ENCODE results near the gene MYOG.

The MYOG gene

DNA sequence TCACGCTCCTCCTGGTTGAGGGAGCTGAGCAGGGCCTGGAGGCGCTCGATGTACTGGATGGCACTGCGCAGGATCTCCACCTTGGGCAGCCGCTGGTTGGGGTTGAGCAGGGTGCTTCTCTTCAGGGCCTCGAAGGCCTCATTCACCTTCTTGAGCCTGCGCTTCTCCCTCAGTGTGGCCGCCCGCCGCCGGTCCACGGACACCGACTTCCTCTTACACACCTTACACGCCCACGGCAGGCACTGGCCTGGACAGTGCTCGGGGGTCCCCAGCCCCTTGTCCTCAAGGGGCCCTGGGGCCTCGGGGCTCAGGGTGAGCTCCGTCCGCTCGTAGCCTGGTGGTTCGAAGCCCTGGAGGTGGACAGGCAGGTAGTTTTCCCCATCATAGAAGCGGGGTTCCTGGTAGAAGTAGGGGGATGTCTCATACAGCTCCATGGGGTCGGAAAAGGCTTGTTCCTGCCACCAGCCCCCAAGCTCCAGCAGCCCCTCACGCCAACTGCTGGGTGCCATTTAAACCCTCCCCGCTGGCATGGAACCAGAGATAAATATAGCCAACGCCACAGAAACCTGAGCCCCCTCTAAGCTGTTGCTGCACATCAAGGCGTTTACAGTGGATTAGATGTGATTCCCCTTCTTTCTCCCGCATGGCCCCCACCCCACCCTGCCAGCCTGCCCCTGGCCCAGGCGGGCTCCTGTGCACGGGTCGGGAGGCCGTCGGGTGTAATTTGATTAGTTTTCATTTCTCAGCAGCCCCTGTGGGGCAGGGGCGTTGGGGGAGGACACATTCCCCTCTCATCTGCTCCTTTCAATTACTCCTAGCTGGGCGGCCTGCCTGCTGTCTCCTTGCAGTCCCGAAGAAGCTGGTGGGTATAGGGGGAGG, at the start of gene MYOG:
Gene MYOG, minus strand, starts transcription at position 485 of the 879 bp plus-strand sequence. Its CDS starts 51 bp downstream, at position 434.
- no peak for DNase-seq

DNA sequence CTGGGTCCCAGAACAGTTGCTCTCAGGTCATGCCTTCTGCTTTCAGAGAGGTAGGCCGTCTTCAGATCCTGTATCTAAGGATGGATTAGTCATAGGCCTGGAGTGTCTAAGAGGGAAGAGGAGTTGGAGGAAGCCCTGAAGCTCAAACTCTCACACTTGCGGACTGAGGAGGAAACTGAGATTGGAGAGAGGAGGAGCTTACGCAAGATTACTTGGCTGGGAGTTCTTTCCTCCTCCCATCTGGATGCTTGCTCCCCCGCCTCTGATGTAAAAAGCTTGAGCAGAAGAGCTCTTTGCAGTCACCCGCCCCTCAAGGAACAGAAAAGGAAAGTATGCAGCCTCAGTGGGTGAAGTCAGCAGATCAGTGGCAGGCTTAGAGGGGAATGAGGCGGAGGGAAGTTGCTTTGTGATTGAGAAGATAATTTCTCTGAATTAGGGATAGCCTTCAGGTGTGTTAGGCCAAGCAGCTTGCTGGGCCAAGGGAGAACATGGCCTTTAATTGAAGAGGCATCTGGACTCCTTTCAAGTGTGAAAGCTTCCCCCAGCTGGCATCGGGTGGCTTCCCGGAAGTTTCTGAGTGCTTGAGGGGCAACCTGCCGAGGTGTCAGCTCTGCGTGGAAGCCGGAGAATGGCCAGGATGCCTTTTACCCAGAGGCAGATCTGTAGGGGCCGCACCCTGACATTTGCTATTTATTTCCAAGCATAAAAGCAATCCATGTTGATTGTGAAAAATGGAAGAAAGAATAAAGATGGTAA, 48.3 kb upstream of the MYOG start:
- DNase-seq = no peak

DNA sequence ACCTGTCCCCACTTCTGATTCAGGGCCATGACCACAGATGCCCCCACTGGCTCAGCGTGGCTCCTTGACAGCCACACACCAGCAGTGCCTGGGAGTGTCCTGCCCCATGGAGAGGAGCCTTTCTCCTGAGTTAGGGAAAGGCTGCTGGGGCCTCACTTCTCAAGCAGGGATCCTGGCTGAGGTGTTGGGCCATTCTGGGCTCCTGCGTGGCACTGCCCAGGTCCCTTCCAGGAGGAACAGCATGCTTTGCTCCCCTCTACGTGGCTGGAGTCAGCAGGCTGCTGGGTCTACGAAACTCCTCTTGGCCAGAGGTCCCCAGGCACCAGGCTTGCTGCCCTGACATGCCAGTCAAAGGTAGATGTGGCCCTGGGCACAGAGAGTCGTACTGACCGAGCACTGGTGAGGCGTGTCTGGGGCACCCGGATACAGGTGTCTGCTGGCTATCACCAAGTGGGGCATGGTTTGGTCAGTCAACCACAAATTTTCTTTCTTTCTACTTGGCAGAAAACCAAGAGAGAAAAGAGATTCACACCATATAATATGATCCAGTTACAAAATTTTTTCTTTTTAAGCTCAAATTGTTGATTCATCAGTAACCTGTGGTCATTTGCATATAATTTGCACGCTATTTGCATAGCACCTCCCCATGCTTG, 45.9 kb upstream of the MYOG start:
- DNase-seq = no peak

DNA sequence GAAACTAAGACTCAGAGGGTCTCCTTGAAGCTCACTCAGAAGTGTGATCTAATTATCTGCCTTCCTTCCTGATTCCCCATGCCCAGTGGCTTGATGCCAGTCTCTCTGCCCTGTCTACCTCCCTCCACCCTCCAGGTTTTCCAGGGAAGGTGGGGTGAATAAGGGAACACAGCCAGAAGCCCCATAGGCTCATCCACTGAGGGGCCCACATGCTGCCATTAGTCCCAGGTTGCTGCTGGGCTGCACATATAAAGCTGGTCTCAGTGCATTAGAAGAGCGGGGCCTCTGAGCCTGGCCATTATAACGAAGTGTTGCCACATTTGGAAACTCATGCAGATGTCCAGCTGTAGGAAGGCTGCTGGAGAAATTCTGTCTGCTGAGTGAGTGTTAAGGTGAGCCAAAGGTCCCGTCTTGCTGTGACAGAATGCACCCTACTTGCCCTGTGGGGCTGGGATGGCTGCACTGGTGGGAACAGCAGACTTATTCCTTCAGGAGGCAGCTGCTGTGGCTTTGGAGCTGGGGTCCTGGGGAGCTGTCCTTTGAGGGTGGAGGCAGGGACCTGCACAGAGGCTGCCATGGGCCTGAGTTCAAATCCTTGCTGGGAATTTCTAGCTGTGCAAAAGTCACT, 44.7 kb upstream of the MYOG start:
- no peak for DNase-seq

DNA sequence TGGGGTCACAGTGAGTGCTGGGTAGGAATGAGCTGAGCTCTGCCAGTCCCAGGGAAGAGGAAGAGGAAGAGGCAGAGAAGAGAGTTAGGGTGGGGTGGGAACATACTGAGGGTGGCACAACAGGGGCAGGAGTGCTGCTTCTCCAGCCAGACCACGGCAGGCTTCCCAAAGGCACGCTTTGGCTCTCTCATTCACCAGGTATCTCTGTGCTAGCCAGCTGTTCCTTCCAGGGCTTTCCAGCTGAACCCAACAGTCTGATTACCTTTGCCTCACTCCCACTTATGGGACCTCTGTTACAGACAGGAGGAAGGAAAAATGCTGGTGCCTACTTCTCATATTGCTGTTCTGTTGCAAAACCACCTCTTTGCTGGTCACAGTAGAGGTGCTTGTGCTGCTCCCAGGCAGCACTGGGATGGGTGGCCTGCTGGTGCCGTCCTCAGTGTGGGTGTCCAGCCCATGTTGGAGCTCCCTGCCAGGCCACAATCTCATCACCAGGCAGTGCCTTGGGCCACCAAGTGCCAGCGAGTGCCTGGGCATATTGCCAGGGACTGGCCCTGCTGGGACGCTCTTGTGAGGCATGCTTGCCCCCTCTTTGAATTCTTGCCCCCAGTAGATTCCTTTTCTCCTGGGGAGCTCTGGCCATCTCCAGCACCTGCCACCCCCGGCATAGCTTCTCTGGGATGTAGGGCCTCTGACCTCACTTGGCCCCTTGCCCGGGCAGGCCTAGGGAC, 43.9 kb upstream of the MYOG start:
- peak; percentile 66 for DNase-seq

DNA sequence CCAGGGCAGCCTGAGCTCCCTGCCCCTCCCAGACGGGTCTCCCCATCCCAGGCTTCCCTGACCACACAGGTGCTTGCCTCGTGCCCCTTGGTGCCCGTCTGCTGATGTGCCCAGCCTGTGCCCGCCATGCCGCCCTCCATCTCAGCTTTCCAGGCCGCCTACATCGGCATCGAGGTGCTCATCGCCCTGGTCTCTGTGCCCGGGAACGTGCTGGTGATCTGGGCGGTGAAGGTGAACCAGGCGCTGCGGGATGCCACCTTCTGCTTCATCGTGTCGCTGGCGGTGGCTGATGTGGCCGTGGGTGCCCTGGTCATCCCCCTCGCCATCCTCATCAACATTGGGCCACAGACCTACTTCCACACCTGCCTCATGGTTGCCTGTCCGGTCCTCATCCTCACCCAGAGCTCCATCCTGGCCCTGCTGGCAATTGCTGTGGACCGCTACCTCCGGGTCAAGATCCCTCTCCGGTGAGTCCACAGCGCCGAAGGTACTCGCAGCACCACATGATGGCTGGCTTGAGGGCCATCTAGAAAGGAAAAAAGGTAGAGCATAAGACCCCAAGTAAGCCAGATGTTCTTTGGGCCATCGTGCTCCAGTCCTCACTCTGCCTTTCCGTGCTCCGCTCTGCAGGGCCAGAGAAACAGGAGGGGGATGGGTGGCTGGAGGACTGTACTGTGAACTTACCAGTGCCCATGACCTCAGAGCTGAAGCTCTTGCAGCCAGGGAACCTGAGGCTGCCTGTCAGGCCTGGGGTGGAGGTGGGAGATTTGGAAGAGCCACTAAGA, 43.1 kb upstream of the MYOG start:
- DNase-seq = no peak

DNA sequence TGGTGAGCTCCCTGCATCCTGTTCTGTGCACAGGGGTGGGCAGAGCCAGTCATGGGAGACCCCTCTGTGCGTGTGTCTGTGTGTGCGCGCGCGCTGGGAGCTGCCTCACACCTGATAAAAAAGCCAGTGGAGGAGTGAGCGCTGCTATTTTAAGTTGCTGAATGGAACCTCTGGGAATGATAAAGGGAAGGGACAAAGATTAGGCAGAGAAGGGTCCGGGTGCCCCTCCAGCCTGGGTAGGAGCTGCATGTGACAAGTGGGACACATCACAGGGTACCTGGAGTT, 42.6 kb upstream of the MYOG start:
- no peak for DNase-seq

DNA sequence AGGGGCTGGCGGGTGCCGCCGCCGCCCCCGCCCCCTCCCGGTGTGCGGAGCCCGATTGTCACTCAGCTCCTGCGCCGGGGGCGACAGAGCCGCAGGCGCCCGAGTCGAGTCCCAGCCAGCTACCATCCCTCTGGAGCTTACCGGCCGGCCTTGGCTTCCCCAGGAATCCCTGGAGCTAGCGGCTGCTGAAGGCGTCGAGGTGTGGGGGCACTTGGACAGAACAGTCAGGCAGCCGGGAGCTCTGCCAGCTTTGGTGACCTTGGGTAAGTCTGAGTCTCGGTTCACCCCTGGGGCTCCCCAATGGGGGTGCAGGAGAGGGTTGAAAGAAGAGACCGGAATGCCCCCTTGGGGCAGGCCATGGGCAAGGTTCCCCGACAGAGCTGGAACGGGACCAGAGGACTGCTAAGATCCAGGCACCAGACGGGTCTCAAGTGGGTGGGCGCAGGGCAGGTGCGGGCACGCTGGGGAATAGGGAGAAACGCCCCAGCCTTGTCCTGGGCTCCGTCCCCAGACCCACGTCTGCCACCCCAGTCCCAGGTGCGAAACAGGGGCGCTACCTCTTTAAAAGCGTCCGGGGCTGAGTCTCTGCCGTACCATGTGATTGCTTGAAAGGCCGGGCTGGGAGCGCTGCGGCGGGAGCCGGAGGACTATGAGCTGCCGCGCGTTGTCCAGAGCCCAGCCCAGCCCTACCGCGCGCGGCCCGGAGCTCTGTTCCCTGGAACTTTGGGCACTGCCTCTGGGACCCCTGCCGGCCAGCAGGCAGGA, 42.0 kb upstream of the MYOG start, which contains the start of gene ADORA1:
Gene ADORA1, plus strand, starts transcription at position 61 of the 765 bp plus-strand sequence. CDS start 1,116 bp downstream, outside the sequence.
- DNase-seq = no peak

DNA sequence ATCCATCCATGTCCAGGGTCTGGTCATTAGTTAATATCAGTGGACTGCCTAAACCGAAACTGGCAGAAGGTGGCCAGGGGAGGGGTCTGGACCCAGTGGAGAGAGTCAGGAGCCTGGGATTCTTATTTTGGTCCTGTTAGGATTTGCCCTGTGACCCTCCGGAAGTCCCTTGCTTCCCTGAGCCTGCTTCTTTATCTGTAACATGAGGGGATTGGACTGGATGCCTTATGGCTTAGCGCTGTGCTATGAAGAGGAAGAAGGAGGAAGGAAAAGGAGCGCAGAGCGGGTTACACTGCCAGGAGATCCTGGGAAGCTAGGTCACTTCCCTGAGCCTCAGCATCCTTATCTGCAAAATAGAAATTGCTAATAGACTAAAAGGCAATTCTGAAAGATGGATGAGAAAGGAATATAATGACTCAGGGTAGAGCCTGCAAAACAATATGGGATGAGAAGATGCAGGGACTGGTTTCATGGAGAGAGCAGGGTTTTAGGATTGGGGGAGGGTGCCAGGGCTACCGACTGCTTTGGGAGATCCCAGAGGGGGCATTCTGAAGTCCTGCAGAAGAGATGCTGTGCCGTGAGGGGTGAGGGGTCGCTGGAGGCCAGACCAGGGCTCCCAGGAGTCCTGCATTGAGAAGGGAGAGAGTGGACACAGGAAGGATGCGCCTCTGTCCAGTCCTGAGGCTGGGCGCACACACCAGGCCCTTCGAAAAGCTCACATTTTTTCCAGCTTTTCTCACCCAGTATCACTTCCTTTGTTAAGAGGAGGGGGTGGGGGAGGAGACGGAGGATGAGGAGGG, 41.3 kb upstream of the MYOG start:
- no peak for DNase-seq

DNA sequence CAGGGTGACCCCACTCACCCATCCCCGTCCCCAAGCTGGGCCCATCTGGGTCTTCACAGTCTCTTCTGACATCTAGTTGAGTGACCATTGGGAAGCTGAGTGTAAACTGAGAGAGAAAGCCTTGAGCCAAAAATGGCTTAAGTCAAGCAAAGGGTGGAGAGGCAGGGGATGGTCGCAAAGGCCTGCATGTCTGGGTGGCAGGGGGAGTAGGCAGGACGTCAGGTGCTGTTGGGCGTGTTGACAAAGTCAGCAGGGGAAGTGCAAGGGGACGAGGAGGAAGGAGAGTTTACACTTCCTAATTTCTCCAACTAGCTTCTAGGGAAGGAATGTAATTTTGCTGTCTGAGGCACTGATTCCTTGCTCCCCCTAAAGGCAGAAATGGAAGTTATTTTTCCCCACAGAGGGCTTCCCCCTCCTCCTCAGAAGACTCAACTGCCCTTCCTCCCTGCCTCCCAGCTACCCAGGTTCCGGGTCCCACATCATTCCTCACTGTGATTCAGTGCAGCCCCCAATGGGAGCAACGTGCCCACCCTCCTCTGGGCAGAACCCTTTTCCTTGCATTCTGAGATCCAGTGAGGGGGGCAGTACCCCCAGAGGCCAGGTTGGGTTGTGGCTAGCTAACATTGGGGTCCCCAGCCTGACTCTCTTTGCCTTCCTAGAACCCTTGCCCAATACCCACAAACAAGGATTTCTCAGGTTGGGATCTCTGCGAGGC, 40.5 kb upstream of the MYOG start:
- DNase-seq = no peak

DNA sequence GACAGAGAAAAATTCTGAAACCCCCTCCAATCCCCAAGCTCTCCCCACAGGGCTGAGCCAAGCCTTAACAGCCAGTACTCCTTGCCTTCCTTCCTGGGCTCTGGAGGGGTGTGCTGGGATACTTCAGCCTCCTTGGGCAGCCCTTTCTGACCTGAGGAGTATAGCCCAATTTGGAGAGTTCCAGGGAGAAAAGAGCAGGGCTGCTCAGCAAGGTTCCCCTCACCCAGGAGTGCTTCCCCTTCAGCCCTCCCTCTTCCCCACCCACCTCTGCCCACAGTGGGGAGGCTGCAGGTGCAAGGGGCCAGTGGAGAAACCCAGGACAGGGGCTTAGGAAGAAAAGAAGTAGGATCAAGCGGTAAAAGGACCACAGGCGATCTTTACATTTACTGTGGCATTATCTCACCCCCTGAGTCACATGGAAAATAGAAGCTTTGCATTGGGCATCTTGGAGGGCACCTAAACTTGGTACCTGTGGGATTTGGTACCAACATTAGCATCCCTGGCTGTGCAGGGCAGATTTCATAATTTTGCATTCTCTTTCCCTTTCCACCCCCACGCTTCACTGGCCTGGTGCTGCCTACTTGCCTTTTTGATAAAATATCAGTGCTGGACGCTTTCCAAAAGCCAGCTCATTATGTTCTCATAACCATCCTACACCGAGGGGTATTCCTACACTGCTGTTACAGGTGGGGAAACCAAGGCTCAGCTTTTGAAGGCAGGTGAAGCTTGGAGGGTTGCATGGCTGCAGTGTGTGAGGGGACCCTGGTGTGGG, 38.9 kb upstream of the MYOG start:
- no peak for DNase-seq

DNA sequence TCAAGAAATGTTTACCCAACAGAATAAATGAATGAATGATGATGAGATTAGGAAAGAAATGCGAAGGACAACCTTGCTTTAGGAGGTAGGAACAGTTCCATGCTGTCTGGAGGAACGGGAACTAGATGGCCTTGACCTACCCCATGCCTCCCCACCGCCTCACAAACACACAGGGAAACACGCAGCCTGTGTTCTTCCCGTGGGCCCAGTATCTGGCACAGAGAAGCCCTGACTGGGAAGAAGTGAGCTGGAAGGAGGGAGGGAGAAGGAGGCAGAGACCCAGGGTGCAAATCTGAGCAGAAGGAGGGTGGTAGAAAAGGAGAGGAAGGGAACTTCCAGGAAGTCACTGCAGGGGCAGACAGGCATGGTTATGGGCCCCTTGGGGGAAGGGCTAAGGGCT, 38.2 kb upstream of the MYOG start:
- DNase-seq = no peak

DNA sequence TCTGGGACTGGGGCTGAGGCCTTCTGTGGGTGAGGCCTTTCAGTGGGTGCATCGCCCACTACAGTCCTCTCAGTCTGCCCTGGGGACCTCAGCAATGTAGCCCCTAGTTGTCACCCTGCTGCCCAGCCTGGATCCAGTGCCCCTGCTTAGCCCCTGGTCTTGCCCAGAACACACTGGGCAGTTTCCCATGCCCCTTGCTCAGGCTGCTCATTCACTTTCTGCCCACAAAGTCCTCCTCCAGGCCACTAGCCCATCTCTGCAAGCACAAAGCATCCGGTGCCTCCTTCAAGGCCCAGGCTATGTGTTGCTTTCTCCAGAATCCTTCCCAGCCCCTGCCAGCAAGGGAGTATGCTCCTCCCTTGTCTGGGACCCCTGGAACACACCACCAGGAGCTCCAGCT, 36.3 kb upstream of the MYOG start:
- no peak for DNase-seq

DNA sequence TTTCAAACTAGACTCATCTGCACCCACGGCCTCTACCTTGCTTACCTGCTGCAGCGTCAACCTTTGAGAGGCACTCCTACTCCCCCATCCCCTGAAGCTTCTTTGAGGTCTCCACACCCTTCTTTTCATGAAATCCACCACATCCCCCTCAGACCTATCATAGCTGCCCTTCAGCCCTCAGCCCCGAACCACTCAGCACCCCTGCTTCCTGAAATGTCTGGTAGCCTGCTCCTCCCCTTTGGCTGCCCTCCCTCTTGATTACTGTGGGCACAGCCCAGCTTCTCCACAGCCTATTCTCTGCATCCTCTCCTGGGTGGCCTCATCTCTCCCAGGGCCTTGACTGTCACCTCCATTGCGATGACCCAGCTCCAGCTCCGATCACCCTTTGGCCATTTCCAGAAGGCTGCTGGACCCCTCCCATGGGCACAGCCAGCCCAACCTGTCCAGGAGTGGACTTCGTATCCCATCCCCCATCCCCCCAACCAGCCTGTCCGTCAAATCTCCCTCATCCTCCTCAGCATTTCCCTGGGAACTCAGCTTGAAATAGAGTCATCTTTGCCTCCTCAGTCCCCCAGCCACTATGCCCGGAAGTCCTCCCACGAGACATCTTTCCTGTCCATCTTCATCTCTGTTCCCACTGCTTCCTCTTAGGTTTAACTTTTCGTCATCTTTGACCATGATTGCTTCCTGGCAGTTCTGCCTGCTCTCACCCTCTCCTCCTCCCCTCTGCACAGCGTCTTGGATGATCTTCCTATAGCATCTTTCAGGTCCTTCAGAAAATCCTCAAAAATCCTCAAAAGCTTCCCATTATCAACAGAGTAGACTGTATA, 35.6 kb upstream of the MYOG start:
- no peak for DNase-seq

DNA sequence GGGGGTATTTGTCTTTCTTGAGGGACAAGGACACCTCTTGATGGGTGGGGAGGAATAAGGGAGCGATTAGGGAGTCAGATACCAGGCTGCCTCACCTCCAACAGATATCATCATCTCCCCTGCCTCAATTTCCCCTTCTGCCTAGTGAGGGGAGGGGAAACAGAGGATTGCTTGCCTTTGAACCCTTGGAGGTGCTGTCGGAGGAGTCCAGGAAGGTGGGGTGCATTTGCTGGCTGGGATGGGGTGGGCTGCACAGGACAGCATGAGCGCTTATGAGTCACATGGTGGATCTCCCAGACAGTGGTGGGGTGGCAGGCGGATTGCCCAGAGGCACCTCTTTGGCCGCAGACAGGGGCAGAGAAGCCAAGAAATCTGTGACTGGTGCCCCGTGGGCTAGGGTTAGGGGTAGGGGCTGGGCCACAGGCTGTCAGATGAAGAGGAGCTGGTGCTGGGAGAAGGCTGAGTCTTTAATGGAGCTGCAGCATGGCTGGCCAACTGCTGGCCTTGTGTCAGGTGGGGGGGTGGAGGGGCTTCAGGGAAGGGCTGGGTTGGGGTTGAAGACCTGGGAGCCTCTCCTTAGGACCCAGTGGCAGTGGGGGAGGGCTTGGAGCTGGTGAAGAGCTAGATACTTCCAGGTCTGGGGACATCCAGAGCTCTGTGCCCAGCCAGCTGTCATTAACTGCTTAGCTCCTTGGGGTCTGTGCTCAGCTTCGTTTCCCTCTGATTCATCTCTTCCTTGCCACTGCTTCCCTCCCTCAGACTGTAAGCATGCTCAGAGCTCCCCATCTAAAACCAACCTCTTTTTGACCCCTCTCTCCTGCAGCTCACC, 34.7 kb upstream of the MYOG start:
- no peak for DNase-seq

Measured in COR-L47 (cell line).